Keratinocyte (primary cell): ENCODE results near the gene PSD2. TPM values are rescaled to one million over a fixed set of nuclear protein-coding genes. Genes with fewer than 3 reads are reported as not detected.

Source experiments
- DNase-seq: peaks from one replicate; pipeline ENCODE4 v3.0.0-alpha.2; 2011; ENCODE audit warnings: low read depth, missing footprints, low spot score
- FAIRE-seq: peaks from 2 replicates; lab custom pipeline; 2011; peaks lifted over from hg19 to GRCh38; lab: Jason Lieb, UNC
- H2AFZ ChIP-seq: 2 replicates; pipeline ENCODE4 v1.6.0; 2012; ENCODE audit warnings: low read length, control low read depth, inconsistent platforms; ENCODE audit not compliant: control insufficient read depth
- H3K27ac ChIP-seq: 2 replicates; pipeline ENCODE4 v1.5.1; 2011; ENCODE audit warnings: low read length; ENCODE audit not compliant: control insufficient read depth, insufficient read depth
- H3K27me3 ChIP-seq: 3 replicates; pipeline ENCODE4 v1.6.0; 2011; ENCODE audit warnings: low read length; ENCODE audit not compliant: control insufficient read depth, insufficient read depth; ENCODE audit errors: extremely low read depth
- H3K36me3 ChIP-seq, 2 experiments: 2 replicates in 1 of 2; 3 replicates in 1 of 2; pipeline ENCODE4 v1.5.1; 2011; ENCODE audit warnings: low read length in 2 of 2, mild to moderate bottlenecking in 1 of 2; ENCODE audit not compliant: control insufficient read depth in 2 of 2, insufficient read depth in 2 of 2; ENCODE audit errors: extremely low read depth in 1 of 2
- H3K4me1 ChIP-seq: 3 replicates; pipeline ENCODE4 v1.5.1; 2011; ENCODE audit warnings: low read length; ENCODE audit not compliant: control insufficient read depth, insufficient read depth; ENCODE audit errors: extremely low read depth
- H3K4me2 ChIP-seq: 3 replicates; pipeline ENCODE4 v1.6.0; 2011; ENCODE audit warnings: low read depth, low read length; ENCODE audit not compliant: control insufficient read depth, insufficient read depth; ENCODE audit errors: extremely low read depth
- H3K4me3 ChIP-seq, 3 experiments: fragments of 200-600 bp in 1 of 3; sonication (generic) in 1 of 3; 2 replicates in 2 of 3; 3 replicates in 1 of 3; pipeline ENCODE4 v1.5.1; 2011 to 2016; ENCODE audit warnings: low read length in 3 of 3, mild to moderate bottlenecking in 3 of 3, control low read depth in 2 of 3, inconsistent platforms in 1 of 3, low read depth in 1 of 3, mixed read lengths in 1 of 3, mixed run types in 1 of 3, moderate library complexity in 1 of 3; ENCODE audit not compliant: control insufficient read depth in 2 of 3, insufficient read depth in 2 of 3; ENCODE audit errors: extremely low read depth in 1 of 3
- H3K79me2 ChIP-seq: 2 replicates; pipeline ENCODE4 v1.6.0; 2012; ENCODE audit warnings: low read length; ENCODE audit not compliant: control insufficient read depth, insufficient read depth
- H3K9ac ChIP-seq: 3 replicates; pipeline ENCODE4 v1.6.0; 2011; ENCODE audit warnings: low read length; ENCODE audit not compliant: control insufficient read depth, insufficient read depth; ENCODE audit errors: extremely low read depth
- H3K9me1 ChIP-seq: 3 replicates; pipeline ENCODE4 v1.6.0; 2011; ENCODE audit warnings: low read length; ENCODE audit not compliant: control insufficient read depth, insufficient read depth; ENCODE audit errors: extremely low read depth
- H3K9me3 ChIP-seq: 2 replicates; pipeline ENCODE4 v1.5.1; 2012; ENCODE audit warnings: low read depth, low read length; ENCODE audit not compliant: control insufficient read depth
- H4K20me1 ChIP-seq: 3 replicates; pipeline ENCODE4 v1.6.0; 2011; ENCODE audit warnings: low read length; ENCODE audit not compliant: control insufficient read depth, insufficient read depth; ENCODE audit errors: extremely low read depth
- CTCF ChIP-seq, 3 experiments: IDR thresholded peaks in 1 of 3; conservative IDR thresholded peaks in 1 of 3; optimal IDR thresholded peaks in 1 of 3; 2 replicates in 2 of 3; 3 replicates in 1 of 3; pipeline versions ENCODE3 to v1.5.1; 2011; ENCODE audit warnings: low read length in 3 of 3, mild to moderate bottlenecking in 3 of 3, moderate library complexity in 2 of 3, control low read depth in 1 of 3, inconsistent platforms in 1 of 3; ENCODE audit not compliant: insufficient read depth in 2 of 3; ENCODE audit errors: extremely low read depth in 1 of 3
- EZH2 ChIP-seq: IDR thresholded peaks from one replicate; pipeline ENCODE4 v1.6.1; 2012; ENCODE audit warnings: inconsistent platforms, mild to moderate bottlenecking, low read length, moderate library complexity
- dilution Hi-C: fragments of 300-500 bp; cut with MboI; formaldehyde crosslinking; loops from one replicate; pipeline ENCODE4 v1.7.0; 2020; ENCODE audit warnings: low sequenced_read_pairs; ENCODE audit not compliant: extremely low pct_ligation_motif_present
- polyA plus RNA-seq, 5 experiments: library from polyadenylated mRNA; depleted of rRNA in 3 of 5; stranded (reverse) in 3 of 5; stranded (forward) in 1 of 5; unstranded in 1 of 5; fragments of >200 nt; gene quantifications; 1 replicate in 1 of 5; 2 replicates in 3 of 5; 3 replicates in 1 of 5; pipeline versions ENCODE4 v1.2.1 to v1.2.3, GENCODE V29; 2011 to 2012; ENCODE audit warnings: missing spikeins in 2 of 5, low read depth in 1 of 5, low replicate concordance in 1 of 5

Gene PSD2
- polyA plus RNA-seq, 1 donor (not counting 4 experiments of a cell fraction or from before 2014, with no cell fraction given), result not detected

DNA sequence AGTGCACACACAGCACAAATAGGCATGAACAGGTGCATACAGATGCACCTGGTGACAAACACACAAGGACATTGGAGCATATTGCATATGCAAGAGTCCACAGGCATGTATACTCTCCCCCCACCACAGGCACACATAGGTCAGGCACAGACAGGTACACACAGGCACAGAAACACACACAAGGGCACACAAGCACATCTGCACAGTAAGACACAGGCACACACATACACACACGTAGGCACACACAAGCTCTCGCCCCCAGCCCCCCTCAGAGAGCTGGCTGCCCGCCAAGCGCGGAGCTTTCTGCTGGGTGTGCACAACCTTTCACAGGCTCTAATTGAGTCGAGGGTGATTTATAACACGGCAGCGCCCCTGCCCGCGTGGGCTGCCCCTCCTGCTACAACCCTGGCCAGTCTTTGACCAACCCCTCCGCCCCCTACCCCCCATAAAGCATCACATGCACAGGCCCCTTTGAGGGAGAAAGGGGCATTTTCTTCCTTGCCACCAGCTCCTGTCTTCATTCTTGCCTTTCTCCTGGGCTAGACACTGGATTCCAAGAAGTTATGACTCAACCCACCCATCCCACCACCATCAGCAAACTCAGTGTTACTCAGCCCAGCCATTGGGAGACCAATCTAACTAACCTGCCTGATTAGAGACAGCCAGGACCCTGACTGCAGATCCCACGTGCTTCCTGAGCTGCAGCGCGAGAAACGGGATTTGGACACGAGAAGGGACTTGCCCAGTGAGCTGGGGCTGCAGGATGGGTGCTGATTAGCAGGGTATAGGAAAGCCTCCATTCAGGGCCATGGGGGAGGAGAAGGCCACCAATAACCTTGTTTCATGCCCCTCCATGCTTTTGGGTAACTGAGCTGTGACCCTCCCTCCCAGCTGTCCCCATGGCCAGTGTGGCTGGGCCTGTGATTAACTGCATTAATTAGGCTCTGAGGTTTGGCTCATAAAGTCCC, 42.8 kb upstream of the PSD2 start:
- Histone ChIP-seq H3K36me3 (no peaks in the 10 kb centered on the region), H3K79me2 (no peaks in the 10 kb centered on the region), H3K27me3 (peaks cover 63% of the 10 kb centered on the region), H3K9ac (no peak overlapping the region), H3K9me1 (no peaks in the 10 kb centered on the region), H3K4me3 (no peak overlapping the region), H4K20me1 (no peaks in the 10 kb centered on the region), H2AFZ (no peak overlapping the region), H3K4me2 (no peak overlapping the region), H3K9me3 (no peaks in the 10 kb centered on the region), H3K4me1 (peaks cover 7% of the 10 kb centered on the region), H3K27ac (no peak overlapping the region)
- DNase-seq (no peak), FAIRE-seq (no peak)
- dilution Hi-C loops, result no loop called here
- TF ChIP-seq CTCF (optimal IDR thresholded peaks at IDR 0.05 in 1 of 3, IDR thresholded peaks at IDR 0.05 in 1 of 3, conservative IDR thresholded peaks at IDR 0.05 in 1 of 3; ENCODE audit: extremely low read depth in 1 of 3, insufficient read depth in 2 of 3, low read length in 3 of 3) (no peak), EZH2 (no peak)

DNA sequence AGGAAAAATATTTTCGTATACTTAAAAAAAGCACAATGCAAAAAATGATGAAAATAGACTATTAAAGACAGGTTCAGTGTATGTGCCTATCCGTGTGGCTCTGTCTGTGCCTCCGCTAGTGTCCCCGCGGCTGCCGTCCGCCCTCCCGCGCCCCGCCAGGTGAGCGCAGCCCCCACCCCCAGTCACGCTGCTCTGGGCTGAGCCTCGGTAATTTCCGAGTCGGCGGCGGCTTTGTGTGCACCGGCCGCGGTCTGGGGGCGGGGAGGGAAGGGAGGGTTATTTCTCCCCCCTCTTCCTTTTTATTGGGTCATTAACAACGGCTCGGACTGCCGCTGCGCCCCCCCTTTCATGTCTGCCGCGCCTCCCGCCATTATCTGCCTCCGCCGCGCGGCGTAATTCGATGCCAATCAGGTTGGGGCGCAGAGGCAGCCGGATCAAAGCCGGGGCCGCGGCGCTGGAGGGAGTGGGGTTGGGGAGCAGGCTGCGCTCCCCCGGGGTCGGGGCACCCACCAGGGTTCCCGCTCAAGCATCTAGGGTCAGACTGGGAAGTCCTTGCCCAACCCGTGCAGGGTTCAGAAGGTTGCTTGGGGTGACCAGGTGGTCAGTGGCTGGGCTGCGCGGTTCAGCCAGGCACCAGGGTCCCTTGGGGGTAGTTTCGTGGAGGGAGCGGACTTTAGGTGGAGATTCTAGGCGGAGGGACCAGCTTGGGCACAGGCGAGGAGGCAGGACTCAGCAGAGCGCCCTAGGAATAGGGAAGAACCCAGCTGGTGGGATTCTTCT, 39.5 kb upstream of the PSD2 start:
- DNase-seq (no peak), FAIRE-seq (no peak)
- Histone ChIP-seq H2AFZ (no peak overlapping the region), H3K4me1 (peaks cover 6% of the 10 kb centered on the region), H3K4me2 (no peak overlapping the region), H3K79me2 (no peaks in the 10 kb centered on the region), H3K9ac (no peak overlapping the region), H3K27me3 (peaks cover 52% of the 10 kb centered on the region), H3K9me3 (no peaks in the 10 kb centered on the region), H3K36me3 (no peaks in the 10 kb centered on the region), H4K20me1 (no peaks in the 10 kb centered on the region), H3K9me1 (no peaks in the 10 kb centered on the region), H3K27ac (no peak overlapping the region), H3K4me3 (no peak overlapping the region)
- dilution Hi-C loops, result no loop called here
- TF ChIP-seq EZH2, result peak; percentile 75
- TF ChIP-seq CTCF (optimal IDR thresholded peaks at IDR 0.05 in 1 of 3, IDR thresholded peaks at IDR 0.05 in 1 of 3, conservative IDR thresholded peaks at IDR 0.05 in 1 of 3; ENCODE audit: extremely low read depth in 1 of 3, insufficient read depth in 2 of 3, low read length in 3 of 3), result no peak
